K562 (cell line): Measurements from ENCODE around the gene NES. TPM values are rescaled to one million over a fixed set of nuclear protein-coding genes. Genes with fewer than 3 reads are reported as not detected.

Source experiments
- ATAC-seq: fragments of 200-7000 bp; cut with Tn5 transposase; 3 replicates; pipeline ENCODE4 v1.9.1; 2020; ENCODE audit warnings: moderate library complexity
- BruUV-seq: library from RNA; stranded (reverse); fragments of 400-500 nt; replicated peaks from 2 replicates; lab custom pipeline; 2021; lab: Mats Ljungman, UMichigan
- CTCF ChIA-PET: fragments of 300-600 bp; formaldehyde crosslinking; extraction: SDS; loops from one replicate; lab custom pipeline; 2021; ENCODE audit warnings: low intra/inter-chr PET ratio; lab: Yijun Ruan, JAX
- POLR2A ChIA-PET: fragments of 300-600, 350-650 bp; sonication (Branson Sonifier 250); formaldehyde crosslinking; extraction: SDS; loops from one replicate; lab custom pipeline; 2021; ENCODE audit warnings: antibody characterized with exemption, inconsistent platforms; lab: Yijun Ruan, JAX
- DNase-seq, 4 experiments: peaks; one replicate each; pipeline versions ENCODE4 v3.0.0 to v3.0.0-alpha.2; 2011 to 2018; ENCODE audit warnings: low spot score in 3 of 4, mixed read lengths in 3 of 4; ENCODE audit errors: extremely low read depth in 1 of 4
- FAIRE-seq: peaks from 2 replicates; lab custom pipeline; 2011; peaks lifted over from hg19 to GRCh38; lab: Jason Lieb, UNC
- H2AFZ ChIP-seq: 2 replicates; pipeline ENCODE4 v1.6.0; 2011; ENCODE audit warnings: low read depth, low read length, control low read depth, inconsistent platforms
- H3K27ac ChIP-seq: fragments of 200-600 bp; 3 replicates; pipeline ENCODE4 v1.8.0; 2011; ENCODE audit warnings: low read depth, mild to moderate bottlenecking, control low read depth, inconsistent platforms, low read length, moderate library complexity, mixed read lengths; ENCODE audit errors: extremely low read depth
- H3K27me3 ChIP-seq, 2 experiments: fragments of 300-600 bp in 1 of 2; 2 replicates in 1 of 2; 3 replicates in 1 of 2; pipeline versions ENCODE4 v1.6.0 to v1.8.0; 2011; ENCODE audit warnings: inconsistent platforms in 2 of 2, low read length in 2 of 2, mild to moderate bottlenecking in 1 of 2, mixed read lengths in 1 of 2, moderate library complexity in 1 of 2; ENCODE audit not compliant: control insufficient read depth in 2 of 2, insufficient read depth in 2 of 2
- H3K36me3 ChIP-seq: fragments of 300-600 bp; 3 replicates; pipeline ENCODE4 v1.8.0; 2011; ENCODE audit warnings: mild to moderate bottlenecking, low read length, inconsistent platforms; ENCODE audit not compliant: control insufficient read depth, insufficient read depth
- H3K4me1 ChIP-seq, 2 experiments: fragments of 200-600 bp in 1 of 2; replicated peaks in 1 of 2; 2 replicates in 1 of 2; 3 replicates in 1 of 2; pipeline versions ENCODE4 v1.5.1 to v1.8.0; 2011; ENCODE audit warnings: inconsistent platforms in 2 of 2, low read length in 2 of 2, mild to moderate bottlenecking in 1 of 2, mixed read lengths in 1 of 2, moderate library complexity in 1 of 2; ENCODE audit not compliant: control insufficient read depth in 2 of 2, insufficient read depth in 2 of 2
- H3K4me2 ChIP-seq: 2 replicates; pipeline ENCODE4 v1.6.1; 2011; ENCODE audit warnings: low read length, control low read depth, inconsistent platforms, mixed read lengths; ENCODE audit not compliant: insufficient read depth
- H3K4me3 ChIP-seq: fragments of 200-600 bp; sonication (generic), shearing (Covaris generic); 2 replicates; pipeline ENCODE4 v1.5.1; 2016; ENCODE audit warnings: control low read depth, inconsistent platforms
- H3K79me2 ChIP-seq: fragments of 200-600 bp; 3 replicates; pipeline ENCODE4 v1.8.0; 2011; ENCODE audit warnings: low read length, inconsistent platforms; ENCODE audit not compliant: control insufficient read depth, insufficient read depth
- H3K9ac ChIP-seq, 2 experiments: 2 replicates each; pipeline versions ENCODE4 v1.6.0 to v1.6.1; 2011; ENCODE audit warnings: low read depth in 2 of 2, low read length in 2 of 2, control low read depth in 1 of 2, inconsistent platforms in 1 of 2, mild to moderate bottlenecking in 1 of 2, mixed read lengths in 1 of 2; ENCODE audit not compliant: insufficient read depth in 1 of 2
- H3K9me1 ChIP-seq: one replicate; pipeline ENCODE4 v1.6.0; 2011; ENCODE audit warnings: inconsistent platforms, mild to moderate bottlenecking, low read length, moderate library complexity; ENCODE audit not compliant: control insufficient read depth, insufficient read depth
- H3K9me3 ChIP-seq: replicated peaks from 2 replicates; pipeline ENCODE4 v1.5.1; 2011; ENCODE audit warnings: low read depth, low read length, inconsistent platforms; ENCODE audit not compliant: control insufficient read depth, insufficient read depth
- H4K20me1 ChIP-seq: replicated peaks from 2 replicates; pipeline ENCODE4 v1.6.1; 2011; ENCODE audit warnings: low read length, inconsistent platforms, mixed read lengths; ENCODE audit not compliant: control insufficient read depth, insufficient read depth
- CEBPG ChIP-seq, 3 experiments: fragments of 200-800 bp in 1 of 3; sonication (Bioruptor generic) in 1 of 3; sonication (generic) in 1 of 3; formaldehyde crosslinking in 1 of 3; IDR thresholded peaks in 2 of 3; conservative IDR thresholded peaks in 1 of 3; 2 replicates each; pipeline versions ENCODE4 v1.6.1 to v1.8.0; 2016 to 2022; ENCODE audit warnings: missing compliant biosample characterization in 2 of 3, missing genetic modification characterization in 2 of 3, mild to moderate bottlenecking in 1 of 3, missing genetic modification reagents in 1 of 3
- ILK ChIP-seq: fragments of 450-650 bp; IDR thresholded peaks from 2 replicates; pipeline ENCODE4 v1.6.1; 2016; ENCODE audit warnings: missing genetic modification characterization, low read depth, mild to moderate bottlenecking, missing compliant biosample characterization, moderate library complexity, borderline replicate concordance
- MEF2A ChIP-seq: IDR thresholded peaks from 2 replicates; pipeline ENCODE4 v1.6.1; 2011; ENCODE audit warnings: low read depth, mild to moderate bottlenecking, low read length, moderate library complexity; ENCODE audit not compliant: control insufficient read depth
- RFX5 ChIP-seq: IDR thresholded peaks from 2 replicates; pipeline ENCODE4 v1.6.1; 2011; ENCODE audit warnings: low read depth, mild to moderate bottlenecking, improper control_type of control experiment, low read length
- ZNF695 ChIP-seq: fragments of 450-650 bp; formaldehyde crosslinking; IDR thresholded peaks from 2 replicates; pipeline ENCODE4 v1.4.0; 2020; ENCODE audit warnings: mild to moderate bottlenecking, moderate library complexity
- WGBS: fragments of 100-300 bp; shearing (Covaris generic); methylation state at CpG from one replicate; pipeline ENCODE4 v1.1.6; 2016; ENCODE audit warnings: low coverage, mixed read lengths; ENCODE audit not compliant: insufficient coverage; ENCODE audit errors: missing lambda C conversion rate; 5-methylcytosine and 5-hydroxymethylcytosine counted together
- in situ Hi-C: fragments of 300-500 bp; cut with MboI; formaldehyde crosslinking; loops from 4 replicates; pipeline ENCODE4 v1.15.0; 2018; ENCODE audit warnings: inconsistent platforms, mixed read lengths
- intact Hi-C: fragments of 100-400 bp; cut with micrococcal nuclease; formaldehyde crosslinking; loops from 2 replicates; pipeline ENCODE4 v1.14.2; 2022
- polyA plus RNA-seq, 8 experiments: library from polyadenylated mRNA; depleted of rRNA in 4 of 8; stranded (reverse) in 5 of 8; unstranded in 3 of 8; fragments of >200 nt; fragmentation: Nextera tagmentation in 2 of 8; fragmentation: Illumina TruSeq in 1 of 8; extraction: Ambion mirVana in 2 of 8; extraction: Trizol in 1 of 8; gene quantifications; 2 replicates each; pipeline versions ENCODE4 v1.2.1 to v1.2.3, GENCODE V29; 2011 to 2014; ENCODE audit warnings: inconsistent platforms in 1 of 8, missing spikeins in 1 of 8
- total RNA-seq, 7 experiments: library from RNA; depleted of rRNA in 6 of 7; stranded (reverse); fragments of >200 nt in 6 of 7; fragmentation: Illumina TruSeq in 2 of 7; extraction: Trizol in 2 of 7; gene quantifications; 2 replicates each; pipeline versions ENCODE4 v1.2.1 to v1.2.3, GENCODE V29; 2011 to 2021; ENCODE audit warnings: low replicate concordance in 1 of 7
- TF ChIP-seq, protein P1 (sequence below): fragments of 250-450 bp; sonication (Bioruptor Pico); IDR thresholded peaks from 2 replicates; pipeline ENCODE4 v1.9.0; 2021; ENCODE audit warnings: mild to moderate bottlenecking

NES gene
- total and polyA plus RNA-seq, 9 of the 15 experiments (the other 6 are each of a cell fraction or from before 2014, with no cell fraction given): 0.10 to 8.6 (median 4.2) TPM

- H3K4me1 ChIP-seq: peaks cover 7 to 19% of the 10 kb centered on the region in 2 experiments; a peak in 3 of 5 replicates
- H4K20me1 ChIP-seq: no peaks in the 10 kb centered on the region
- H3K36me3 ChIP-seq: no peaks in the 10 kb centered on the region
- H3K9me3 ChIP-seq: no peaks in the 10 kb centered on the region
- no peaks in the 10 kb centered on the region for H3K27me3 ChIP-seq
- WGBS: 56% methylated on average over 10 of the region's 11 CpGs
- H3K9me1 ChIP-seq: no peaks in the 10 kb centered on the region
- ATAC-seq (no peak), DNase-seq (no peak), FAIRE-seq (no peak)
- H3K4me3 ChIP-seq: no peak overlapping the region
- POLR2A ChIA-PET: interaction anchor here (1.6 kb wide), 1 partner anchor 48 kb away, joined by 8 read pairs; no protein-coding TSS in a partner anchor
- no peak overlapping the region for H3K4me2 ChIP-seq
- no peak for TF ChIP-seq ZNF695 (CRISPR knock-in tag)
- TF ChIP-seq, protein P1, sequence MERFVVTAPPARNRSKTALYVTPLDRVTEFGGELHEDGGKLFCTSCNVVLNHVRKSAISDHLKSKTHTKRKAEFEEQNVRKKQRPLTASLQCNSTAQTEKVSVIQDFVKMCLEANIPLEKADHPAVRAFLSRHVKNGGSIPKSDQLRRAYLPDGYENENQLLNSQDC (CRISPR knock-in tag): no peak
- TF ChIP-seq CEBPG (CRISPR knock-in tag; IDR thresholded peaks at IDR 0.05): no peak
- TF ChIP-seq CEBPG (tag; conservative IDR thresholded peaks at IDR 0.05 in 1 of 2, IDR thresholded peaks at IDR 0.05 in 1 of 2): no peak
- TF ChIP-seq ILK: no peak
- no peak for TF ChIP-seq MEF2A
- TF ChIP-seq RFX5: no peak
- in situ Hi-C loops: no loop called here
- H3K27ac ChIP-seq: no peak overlapping the region
- BruUV-seq: no TSS peak
- H2AFZ ChIP-seq: no peak overlapping the region
- H3K9ac ChIP-seq: peak overlapping the region in 1 of 2 experiments; percentile 59; a peak in 2 of 4 replicates
- H3K79me2 ChIP-seq: no peaks in the 10 kb centered on the region
- intact Hi-C loops: no loop called here
- CTCF ChIA-PET: no interaction called here
Measured at GRCh38 chr1:156709757-156710489, 32.7 kb upstream of the NES start.
